ENCODE measurements around the gene PRM3.
"Not testable (repeated sequence)": the region's sequence is repeated elsewhere in the genome, so short reads cannot be mapped to it uniquely, and the experiment has no call there.

GRCh38 chr16:11289696-11290095, 16.3 kb upstream of the PRM3 start:
- not testable (repeated sequence) for TF ChIP-seq BACH1 (IDR thresholded peaks at IDR 0.05; ENCODE audit: low read length); SP2 (IDR thresholded peaks at IDR 0.05; ENCODE audit: low read length); RAD21 (IDR thresholded peaks at IDR 0.05 in 1 of 2, conservative IDR thresholded peaks at IDR 0.05 in 1 of 2; ENCODE audit: low read depth in 2 of 2, low read length in 2 of 2); MAX (IDR thresholded peaks at IDR 0.05); CTCF (IDR thresholded peaks at IDR 0.05; ENCODE audit: control extremely low read depth in 1 of 3, insufficient read depth in 1 of 3, low read depth in 1 of 3, low read length in 3 of 3); POLR2A (IDR thresholded peaks at IDR 0.05; ENCODE audit: control extremely low read depth in 1 of 2, low read depth in 2 of 2, low read length in 2 of 2); EGR1 (IDR thresholded peaks at IDR 0.05; ENCODE audit: borderline replicate concordance, low read depth, low read length); POLR2AphosphoS5 (IDR thresholded peaks at IDR 0.05; ENCODE audit: low read depth, low read length); CREB1 (IDR thresholded peaks at IDR 0.05); KDM1A (IDR thresholded peaks at IDR 0.05; ENCODE audit: borderline replicate concordance, low read length); NRF1 (IDR thresholded peaks at IDR 0.05; ENCODE audit: low read depth, low read length); JUND (IDR thresholded peaks at IDR 0.05; ENCODE audit: low read length); RFX5 (IDR thresholded peaks at IDR 0.05; ENCODE audit: borderline replicate concordance, low read depth, low read length); ZNF274 (IDR thresholded peaks at IDR 0.05; ENCODE audit: borderline replicate concordance, extremely low read depth, low read length)
